Activated naive CD8-positive, alpha-beta T cell treated with anti-CD3 and anti-CD28 coated beads for 36 hours (primary cell): ENCODE data around the gene PLCG2. TPM values are rescaled to one million over a fixed set of nuclear protein-coding genes. Genes with fewer than 3 reads are reported as not detected.

Source experiments
- DNase-seq: peaks from one replicate; pipeline ENCODE4 v3.0.0; 2021
- H3K27ac Mint-ChIP-seq: one replicate; pipeline ENCODE4 v1.8.0; 2022; ENCODE audit warnings: mild to moderate bottlenecking, moderate library complexity, mixed read lengths
- H3K27me3 Mint-ChIP-seq: one replicate; pipeline ENCODE4 v1.8.0; 2022; ENCODE audit warnings: mild to moderate bottlenecking, mixed read lengths
- H3K36me3 Mint-ChIP-seq: one replicate; pipeline ENCODE4 v1.8.0; 2021; ENCODE audit warnings: mild to moderate bottlenecking, mixed read lengths
- H3K4me1 Mint-ChIP-seq: one replicate; pipeline ENCODE4 v1.8.0; 2021; ENCODE audit warnings: mixed read lengths
- H3K4me3 Mint-ChIP-seq: one replicate; pipeline ENCODE4 v1.8.0; 2022; ENCODE audit warnings: mild to moderate bottlenecking, moderate library complexity, mixed read lengths
- H3K9me3 Mint-ChIP-seq: one replicate; pipeline ENCODE4 v1.8.0; 2022; ENCODE audit warnings: mixed read lengths
- total RNA-seq, 2 experiments: library from RNA; stranded (reverse); gene quantifications; one replicate each; pipeline ENCODE4 v1.2.3, GENCODE V29; 2021

PLCG2 gene
- total RNA-seq, 2 experiments from 2014 or later = 7.7 to 8.1 TPM

GRCh38 chr16:81770008-81770407 is 9.1 kb upstream of the PLCG2 start:
- Mint-ChIP-seq H3K4me1 (no peaks in the 10 kb centered on the region), H3K27me3 (no peaks in the 10 kb centered on the region), H3K9me3 (no peaks in the 10 kb centered on the region), H3K36me3 (no peaks in the 10 kb centered on the region), H3K27ac (no peak overlapping the region), H3K4me3 (no peak overlapping the region)
- DNase-seq = no peak

- Mint-ChIP-seq H3K9me3 (no peaks in the 10 kb centered on the region), H3K36me3 (no peaks in the 10 kb centered on the region), H3K27ac (peak overlapping the region; percentile 36), H3K4me1 (peaks cover 2% of the 10 kb centered on the region), H3K27me3 (peaks cover 27% of the 10 kb centered on the region), H3K4me3 (no peak overlapping the region)
- DNase-seq = no peak
Measured at GRCh38 chr16:81774348-81774747, 4.7 kb upstream of the PLCG2 start.

GRCh38 chr16:81775570-81775969 is 3.5 kb upstream of the PLCG2 start:
- H3K27me3 Mint-ChIP-seq = peaks cover 38% of the 10 kb centered on the region
- no peak overlapping the region for H3K27ac Mint-ChIP-seq

GRCh38 chr16:81778231-81778630 is 860 bp upstream of the PLCG2 start:
- H3K27me3 Mint-ChIP-seq = peaks cover 61% of the 10 kb centered on the region
- H3K9me3 Mint-ChIP-seq = no peaks in the 10 kb centered on the region
- no peak for DNase-seq
- H3K27ac Mint-ChIP-seq = no peak overlapping the region
- H3K4me3 Mint-ChIP-seq = peak overlapping the region; percentile 76
- H3K4me1 Mint-ChIP-seq = peaks cover 7% of the 10 kb centered on the region
- no peaks in the 10 kb centered on the region for H3K36me3 Mint-ChIP-seq

More at GRCh38 chr16:81775570-81775969, 3.5 kb upstream of the PLCG2 start:
- DNase-seq = no peak
- Mint-ChIP-seq H3K4me3 (no peak overlapping the region), H3K36me3 (no peaks in the 10 kb centered on the region), H3K9me3 (no peaks in the 10 kb centered on the region), H3K4me1 (peaks cover 7% of the 10 kb centered on the region)

- peaks cover 7% of the 10 kb centered on the region for H3K4me1 Mint-ChIP-seq
- peak overlapping the region; percentile 80 for H3K4me3 Mint-ChIP-seq
- H3K27ac Mint-ChIP-seq = no peak overlapping the region
- no peaks in the 10 kb centered on the region for H3K36me3 Mint-ChIP-seq
- DNase-seq = peak; percentile 22
- H3K9me3 Mint-ChIP-seq = no peaks in the 10 kb centered on the region
- peaks cover 61% of the 10 kb centered on the region for H3K27me3 Mint-ChIP-seq
Measured at GRCh38 chr16:81779536-81780320, 637 bp downstream of the PLCG2 start.

GRCh38 chr16:81780350-81780749 is 1.3 kb downstream of the PLCG2 start:
- Mint-ChIP-seq H3K27ac (no peak overlapping the region), H3K4me3 (peak overlapping the region; percentile 80), H3K4me1 (peaks cover 7% of the 10 kb centered on the region), H3K36me3 (no peaks in the 10 kb centered on the region), H3K27me3 (peaks cover 61% of the 10 kb centered on the region), H3K9me3 (no peaks in the 10 kb centered on the region)
- no peak for DNase-seq

GRCh38 chr16:81782236-81782635 is 3.1 kb downstream of the PLCG2 start:
- Mint-ChIP-seq H3K4me3 (no peak overlapping the region), H3K4me1 (peaks cover 7% of the 10 kb centered on the region), H3K36me3 (no peaks in the 10 kb centered on the region), H3K9me3 (no peaks in the 10 kb centered on the region), H3K27me3 (peaks cover 55% of the 10 kb centered on the region), H3K27ac (no peak overlapping the region)
- no peak for DNase-seq

GRCh38 chr16:81784072-81784795 is 5.1 kb downstream of the PLCG2 start:
- Mint-ChIP-seq H3K27me3 (peaks cover 38% of the 10 kb centered on the region), H3K27ac (no peak overlapping the region), H3K4me3 (no peak overlapping the region), H3K9me3 (no peaks in the 10 kb centered on the region), H3K4me1 (peaks cover 4% of the 10 kb centered on the region), H3K36me3 (no peaks in the 10 kb centered on the region)
- DNase-seq = no peak

- Mint-ChIP-seq H3K4me1 (no peaks in the 10 kb centered on the region), H3K27me3 (peaks cover 30% of the 10 kb centered on the region), H3K9me3 (no peaks in the 10 kb centered on the region), H3K4me3 (no peak overlapping the region), H3K27ac (no peak overlapping the region), H3K36me3 (no peaks in the 10 kb centered on the region)
- DNase-seq = no peak
Measured at GRCh38 chr16:81785138-81785924, 6.2 kb downstream of the PLCG2 start.

- H3K4me1 Mint-ChIP-seq = no peaks in the 10 kb centered on the region
- H3K27ac Mint-ChIP-seq = no peak overlapping the region
- H3K27me3 Mint-ChIP-seq = peaks cover 20% of the 10 kb centered on the region
- DNase-seq = no peak
- no peaks in the 10 kb centered on the region for H3K36me3 Mint-ChIP-seq
- no peak overlapping the region for H3K4me3 Mint-ChIP-seq
- H3K9me3 Mint-ChIP-seq = no peaks in the 10 kb centered on the region
Measured at GRCh38 chr16:81786321-81786720, 7.2 kb downstream of the PLCG2 start.

GRCh38 chr16:81786868-81787267 is 7.8 kb downstream of the PLCG2 start:
- no peaks in the 10 kb centered on the region for H3K36me3 Mint-ChIP-seq
- no peaks in the 10 kb centered on the region for H3K4me1 Mint-ChIP-seq
- no peak overlapping the region for H3K4me3 Mint-ChIP-seq
- no peak overlapping the region for H3K27ac Mint-ChIP-seq
- DNase-seq = no peak
- H3K9me3 Mint-ChIP-seq = no peaks in the 10 kb centered on the region
- H3K27me3 Mint-ChIP-seq = peaks cover 14% of the 10 kb centered on the region

GRCh38 chr16:81787659-81788058 is 8.6 kb downstream of the PLCG2 start:
- Mint-ChIP-seq H3K4me3 (no peak overlapping the region), H3K27ac (no peak overlapping the region), H3K27me3 (peaks cover 8% of the 10 kb centered on the region), H3K4me1 (no peaks in the 10 kb centered on the region), H3K36me3 (no peaks in the 10 kb centered on the region), H3K9me3 (no peaks in the 10 kb centered on the region)
- DNase-seq = no peak

GRCh38 chr16:81790277-81790676 is 11.2 kb downstream of the PLCG2 start:
- H3K27me3 Mint-ChIP-seq = peaks cover 4% of the 10 kb centered on the region
- H3K36me3 Mint-ChIP-seq = no peaks in the 10 kb centered on the region
- no peaks in the 10 kb centered on the region for H3K4me1 Mint-ChIP-seq
- H3K27ac Mint-ChIP-seq = no peak overlapping the region
- no peak overlapping the region for H3K4me3 Mint-ChIP-seq
- no peak for DNase-seq
- no peaks in the 10 kb centered on the region for H3K9me3 Mint-ChIP-seq

- Mint-ChIP-seq H3K9me3 (no peaks in the 10 kb centered on the region), H3K36me3 (no peaks in the 10 kb centered on the region), H3K4me3 (no peak overlapping the region), H3K27ac (no peak overlapping the region), H3K4me1 (no peaks in the 10 kb centered on the region), H3K27me3 (peaks cover under 1% of the 10 kb centered on the region)
- no peak for DNase-seq
Measured at GRCh38 chr16:81790830-81791435, 11.8 kb downstream of the PLCG2 start.

- H3K27ac Mint-ChIP-seq = no peak overlapping the region
- peaks cover 15% of the 10 kb centered on the region for H3K4me1 Mint-ChIP-seq
- no peak for DNase-seq
- no peaks in the 10 kb centered on the region for H3K27me3 Mint-ChIP-seq
- no peak overlapping the region for H3K4me3 Mint-ChIP-seq
- no peaks in the 10 kb centered on the region for H3K9me3 Mint-ChIP-seq
- H3K36me3 Mint-ChIP-seq = no peaks in the 10 kb centered on the region
Measured at GRCh38 chr16:81792828-81793227, 13.7 kb downstream of the PLCG2 start.
